LHCN-M2 (cell line): ENCODE results near the gene STOX1. TPM values are rescaled to one million over a fixed set of nuclear protein-coding genes. Genes with fewer than 3 reads are reported as not detected.
"Not testable (repeated sequence)": the region's sequence is repeated elsewhere in the genome, so short reads cannot be mapped to it uniquely, and the experiment has no call there.

Source experiments
- DNase-seq: peaks from one replicate; pipeline ENCODE4 v3.0.0-alpha.2; 2012; ENCODE audit warnings: low read depth
- total RNA-seq: library from RNA; depleted of rRNA; stranded (reverse); fragments of >200 nt; gene quantifications from 2 replicates; pipeline ENCODE4 v1.2.3, GENCODE V29; 2014

The STOX1 gene
- total RNA-seq, 1 experiment from 2014 or later: 0.57 TPM

DNA sequence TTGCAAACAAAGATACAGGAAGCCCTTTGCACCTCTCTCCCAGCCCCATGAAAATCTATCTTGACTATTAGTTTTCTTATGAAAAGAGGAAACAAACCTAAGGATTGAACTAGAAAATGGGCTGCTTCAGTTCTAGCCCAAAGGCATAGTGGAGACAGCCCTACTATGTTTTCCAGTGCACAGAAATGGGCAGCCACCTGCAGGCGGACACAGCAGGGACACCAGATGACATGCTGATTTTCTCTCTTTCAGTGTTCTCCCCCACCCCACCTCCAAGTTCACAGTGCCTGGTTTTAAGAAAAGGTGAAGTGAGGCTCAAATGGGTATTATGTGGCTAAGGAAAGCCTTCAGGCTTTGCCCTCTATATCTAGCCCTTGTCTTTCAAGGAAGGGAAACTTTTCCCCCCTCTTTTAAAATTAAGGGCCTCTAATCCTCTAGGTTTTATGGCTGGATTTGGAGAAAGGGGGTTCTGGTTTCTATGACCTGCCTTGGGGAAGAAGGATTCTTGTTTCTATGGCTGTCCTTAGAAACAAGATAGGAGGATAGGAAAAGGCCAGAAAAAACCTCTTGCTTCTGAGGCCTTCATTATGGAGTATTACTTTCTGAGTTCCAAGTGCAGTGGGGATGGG lies 50.3 kb downstream of the STOX1 start:
- DNase-seq: no peak

DNA sequence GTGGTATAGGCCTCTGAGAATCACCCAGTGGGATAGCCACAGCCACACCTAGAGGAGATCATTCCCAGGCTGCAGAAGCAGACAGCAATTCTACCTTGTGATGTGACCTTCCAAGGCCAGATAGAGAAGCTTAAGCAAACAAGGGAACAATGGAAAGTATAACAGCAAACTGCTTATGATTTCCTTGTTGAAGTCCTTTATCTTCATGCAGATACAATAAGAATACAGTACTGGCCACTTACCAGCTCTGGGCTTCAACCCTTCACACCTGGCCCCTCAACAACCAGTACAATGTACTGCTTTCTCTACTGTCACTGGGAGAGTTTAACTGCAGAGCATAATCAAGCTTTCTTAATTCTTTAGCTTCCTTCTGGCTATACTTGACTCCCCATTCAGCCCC lies 51.2 kb downstream of the STOX1 start:
- no peak for DNase-seq

DNA sequence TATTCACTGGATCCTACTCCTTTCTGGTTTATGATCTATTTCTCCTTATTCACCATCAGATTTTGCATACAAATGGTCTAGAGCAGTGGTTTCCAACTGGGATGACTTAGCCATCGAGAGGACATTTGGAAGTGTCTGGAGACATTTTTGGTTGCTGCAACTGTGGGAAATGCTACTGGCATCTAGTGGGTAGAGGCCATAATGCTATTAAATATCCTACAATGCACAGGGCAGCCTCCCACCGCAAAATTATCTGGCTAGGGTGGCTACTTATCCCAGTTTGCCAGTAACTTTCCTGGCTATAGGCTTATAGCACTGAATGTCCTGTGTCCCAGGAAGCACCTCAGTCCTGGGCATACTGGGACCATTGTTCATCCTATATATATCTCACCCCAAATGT lies 52.3 kb downstream of the STOX1 start:
- no peak for DNase-seq

DNA sequence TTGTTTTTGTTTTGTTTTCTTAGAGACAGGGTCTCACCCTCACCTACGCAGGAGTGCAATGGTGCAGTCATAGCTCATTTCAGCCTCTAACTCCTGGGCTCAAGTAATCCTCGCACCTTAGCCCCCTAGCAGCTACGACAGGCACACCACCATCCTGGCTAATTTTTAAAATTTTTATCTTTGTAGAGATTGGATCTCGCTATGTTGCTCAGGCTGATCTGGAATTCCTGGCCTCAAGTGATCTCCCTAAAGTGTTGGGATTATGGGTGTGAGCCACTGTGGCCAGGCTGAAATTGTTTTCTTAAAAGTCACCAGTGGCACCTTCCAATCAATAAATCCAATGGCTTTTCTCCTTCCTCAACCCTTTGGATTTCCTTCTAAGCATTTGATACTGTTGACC lies 52.9 kb downstream of the STOX1 start:
- no peak for DNase-seq

DNA sequence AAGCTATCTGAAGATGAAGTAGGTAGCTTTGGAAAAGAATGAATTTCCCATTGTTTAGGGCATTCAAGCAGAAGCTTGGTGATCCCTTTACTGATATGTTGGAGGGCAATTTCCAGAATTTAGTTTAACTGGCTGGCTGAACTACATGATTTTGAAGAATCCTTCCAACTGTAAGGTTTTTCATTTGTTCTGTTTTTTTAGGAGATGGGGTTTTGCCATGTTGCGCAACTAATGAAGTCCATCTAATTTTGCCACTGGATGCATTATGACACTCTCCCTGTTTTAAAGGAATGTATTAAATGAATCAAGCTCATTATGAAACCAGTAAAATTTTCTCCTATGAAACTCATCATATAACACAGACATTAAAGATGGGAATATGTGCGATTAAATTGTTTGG lies 67.7 kb downstream of the STOX1 start:
- no peak for DNase-seq

DNA sequence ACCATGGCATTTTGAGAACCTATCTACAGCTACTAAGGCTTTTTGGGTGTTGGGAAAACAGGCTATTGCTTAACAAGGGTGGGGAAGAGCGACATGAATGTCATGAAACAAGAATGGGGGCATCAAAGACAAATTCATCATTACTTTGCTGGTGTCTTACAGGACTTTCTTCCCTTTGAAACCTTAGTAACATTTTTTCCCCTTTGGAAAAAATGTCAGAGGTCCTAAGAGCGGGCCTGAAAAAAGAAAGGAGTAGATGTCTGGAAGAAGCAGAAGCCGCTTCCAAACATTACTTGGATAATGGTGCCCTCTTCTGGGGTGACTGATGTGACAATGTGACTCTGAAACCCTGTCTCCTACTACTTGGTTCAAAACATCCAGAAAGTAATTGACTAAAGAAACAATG lies 70.0 kb downstream of the STOX1 start:
- DNase-seq: peak; percentile 72

DNA sequence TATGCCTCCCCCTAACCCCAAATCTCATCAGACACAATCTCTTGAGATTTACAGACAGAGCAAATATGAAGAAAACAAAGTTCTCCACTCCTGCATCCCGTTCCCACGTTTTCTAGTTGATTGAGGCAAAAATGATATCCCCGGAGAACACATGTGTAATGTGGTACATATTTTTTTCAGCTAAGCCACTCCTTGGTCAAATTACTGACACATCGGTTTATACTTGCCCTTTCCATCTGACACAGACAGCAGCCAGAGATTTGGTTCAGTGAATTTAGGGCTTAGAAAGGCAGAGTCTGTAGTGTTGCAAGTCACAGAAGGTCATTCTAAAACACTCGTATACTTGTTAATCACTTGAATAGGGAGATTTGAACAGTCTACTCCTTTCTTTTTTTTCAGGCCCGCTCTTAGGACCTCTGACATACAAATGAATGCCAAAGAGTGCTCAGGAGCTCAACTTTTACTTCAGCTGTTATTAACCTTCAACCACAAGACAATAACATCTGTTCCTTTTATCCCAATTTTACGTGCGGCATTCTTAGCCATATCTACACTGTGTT lies 71.9 kb downstream of the STOX1 start:
- DNase-seq: peak; percentile 64

DNA sequence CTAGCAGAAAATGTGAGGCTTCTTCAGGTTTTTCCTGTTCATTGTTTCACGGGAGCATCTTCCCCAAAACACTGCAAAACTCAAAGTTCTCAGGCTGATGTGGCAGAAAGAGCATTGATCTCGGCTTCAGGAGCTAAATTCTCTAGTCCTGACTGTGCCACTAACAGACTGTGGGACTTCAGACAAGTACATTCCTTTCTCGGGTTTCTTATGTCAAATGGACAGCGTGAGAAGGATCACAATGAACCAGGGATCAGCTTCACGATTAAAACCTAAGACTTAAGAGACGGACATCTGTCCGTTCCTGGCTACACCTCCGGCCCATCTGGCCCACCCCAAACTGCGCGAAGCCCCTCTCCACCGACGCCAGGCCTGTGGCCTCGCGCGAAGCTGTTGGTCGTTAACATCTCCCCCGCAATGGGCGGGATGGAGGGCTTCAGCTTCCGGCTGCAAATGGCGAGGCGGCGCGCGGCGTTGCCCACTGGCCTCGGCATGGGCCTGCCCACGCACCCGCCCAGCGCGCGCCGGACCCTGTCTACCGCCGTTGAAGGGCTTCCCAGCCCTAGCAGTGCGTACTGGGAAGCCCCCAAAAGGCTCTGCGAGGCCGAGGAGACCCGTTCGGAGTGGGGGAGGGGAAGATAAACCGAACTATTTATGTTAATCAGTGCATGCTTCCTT lies 73.2 kb downstream of the STOX1 start:
- DNase-seq: no peak

DNA sequence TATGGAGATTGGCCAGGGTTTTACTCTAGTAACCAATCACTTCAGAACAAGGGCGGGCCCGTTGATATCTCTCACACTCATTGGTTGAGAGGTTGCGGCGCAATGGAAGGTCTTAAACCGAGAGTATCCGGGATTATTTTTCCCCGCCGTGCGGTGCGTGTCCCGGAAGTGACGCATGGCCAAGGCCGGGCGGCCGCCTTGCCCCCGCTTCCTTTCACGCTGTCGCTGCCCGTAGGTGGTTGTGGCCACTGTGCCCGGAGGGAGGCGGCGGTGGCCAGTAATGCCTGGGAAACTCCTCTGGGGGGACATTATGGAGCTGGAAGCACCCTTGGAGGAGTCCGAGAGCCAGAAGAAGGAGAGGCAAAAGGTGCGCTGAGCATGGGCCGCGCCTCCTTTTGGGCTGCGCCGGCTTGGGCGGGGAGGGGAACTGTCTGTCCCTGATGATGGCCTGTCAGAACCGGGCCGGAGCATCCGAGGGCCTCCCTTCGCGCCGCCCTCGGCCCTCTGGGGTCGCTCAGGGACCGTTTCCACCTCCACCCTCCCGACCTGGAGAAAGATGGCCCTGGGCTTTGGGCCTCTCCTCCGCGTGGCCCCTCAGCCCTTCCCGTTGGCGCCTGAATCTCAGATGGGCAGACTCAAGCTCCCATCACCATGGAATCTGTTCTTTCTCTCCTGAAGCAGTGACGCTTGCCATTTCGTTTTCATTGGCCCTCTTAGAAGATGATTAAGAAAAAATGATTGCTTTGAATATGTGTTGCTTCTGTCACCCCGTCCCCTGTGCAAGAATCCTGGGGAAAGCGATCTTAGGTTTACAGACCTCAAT lies 74.0 kb downstream of the STOX1 start, which contains the start of gene DDX50:
TSS of gene DDX50 (plus strand) at position 211 of the 823 bp plus-strand sequence. CDS start at position 281, 70 bp downstream.
- peak; percentile 100 for DNase-seq

DNA sequence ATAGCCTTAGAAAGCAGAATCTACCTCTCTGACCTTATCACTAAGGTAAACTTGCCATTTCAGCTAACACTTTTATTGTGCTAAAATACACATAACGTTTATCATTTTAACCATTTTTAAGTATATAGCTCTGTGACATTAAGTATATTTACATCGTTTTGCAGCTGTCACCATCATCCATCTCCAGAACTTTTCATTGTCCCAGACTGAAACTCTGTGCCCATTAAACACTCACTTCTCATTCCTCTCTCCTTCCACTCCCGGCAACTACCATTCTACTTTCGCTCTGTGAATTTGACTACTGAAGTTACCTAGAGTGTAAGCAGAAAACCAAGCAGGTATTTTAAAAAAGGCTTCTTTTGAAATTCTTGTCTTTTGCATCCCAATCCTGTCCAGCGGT lies 75.1 kb downstream of the STOX1 start:
- DNase-seq: no peak

DNA sequence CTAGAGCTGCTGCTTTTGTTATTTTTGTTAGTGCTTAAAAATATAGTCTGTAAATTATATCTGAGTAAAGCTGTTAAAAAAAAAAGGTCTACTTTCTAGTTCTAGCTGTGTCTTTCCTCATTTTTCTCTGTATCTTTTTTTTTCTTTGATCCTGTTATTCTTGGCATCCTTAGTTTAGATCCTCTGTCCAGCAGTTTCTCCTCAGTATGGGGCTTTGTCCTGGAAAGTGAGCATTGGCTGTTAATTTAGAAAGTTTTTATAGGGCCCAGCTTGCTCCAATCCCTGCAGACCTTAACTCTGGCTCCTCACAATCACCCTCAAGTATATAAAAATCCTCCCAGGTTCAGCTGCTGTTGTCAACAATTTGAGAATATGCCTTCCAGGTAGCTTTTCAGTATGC lies 97.3 kb downstream of the STOX1 start:
- DNase-seq: no peak

DNA sequence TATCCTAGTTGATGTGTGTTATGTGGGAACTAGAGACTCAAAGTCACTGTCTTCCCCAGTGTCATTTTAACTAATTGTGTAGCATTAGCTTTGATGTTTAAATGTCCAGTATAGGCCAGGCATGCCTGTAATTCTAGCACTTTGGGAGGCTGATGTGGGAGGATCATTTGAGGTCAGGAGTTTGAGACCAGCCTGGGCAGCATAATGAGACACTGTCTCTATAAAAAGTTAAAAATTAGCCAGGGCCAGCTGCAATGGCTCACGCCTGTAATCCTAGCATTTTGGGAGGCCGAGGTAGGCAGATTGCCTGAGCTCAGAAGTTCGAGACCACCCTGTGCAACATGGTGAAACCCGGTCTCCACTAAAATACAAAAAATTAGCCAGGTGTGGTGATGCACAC lies 98.2 kb downstream of the STOX1 start:
- no peak for DNase-seq

DNA sequence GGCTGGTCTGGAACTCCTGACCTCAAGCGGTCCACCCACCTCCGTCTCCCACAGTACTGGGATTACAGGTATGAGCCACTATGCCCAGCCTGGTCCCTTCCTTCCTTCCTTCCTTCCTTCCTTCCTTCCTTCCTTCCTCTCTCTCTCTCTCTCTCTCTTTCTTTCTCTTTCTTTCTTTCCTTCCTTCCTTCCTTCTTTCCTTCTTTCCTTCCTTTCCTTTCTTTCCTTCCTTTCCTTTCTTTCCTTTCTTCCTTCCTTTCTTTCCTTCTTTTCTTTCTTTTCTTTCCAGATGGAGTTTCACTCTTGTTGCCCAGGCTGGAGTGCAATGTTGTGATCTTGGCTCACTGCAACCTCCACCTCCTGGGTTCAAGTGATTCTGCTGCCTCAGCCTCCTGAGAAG lies 101.8 kb downstream of the STOX1 start:
- not testable (repeated sequence) for DNase-seq

DNA sequence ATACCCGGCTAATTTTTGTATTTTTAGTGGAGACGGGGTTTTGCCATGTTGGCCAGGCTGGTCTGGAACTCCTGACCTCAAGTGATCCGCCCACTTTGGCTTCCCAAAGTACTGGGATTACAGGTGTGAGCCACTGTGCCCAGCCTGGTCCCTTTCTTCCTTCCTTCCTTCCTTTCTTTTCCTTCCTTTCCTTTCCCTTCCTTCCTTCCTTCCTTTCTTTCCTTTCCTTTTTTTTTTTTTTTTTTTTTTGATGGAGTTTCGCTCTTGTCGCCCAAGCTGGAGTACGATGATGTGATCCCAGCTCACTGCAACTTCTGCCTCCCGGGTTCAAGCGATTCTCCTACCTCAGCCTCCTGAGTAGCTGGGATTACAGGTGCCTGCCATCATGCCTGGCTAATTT lies 102.6 kb downstream of the STOX1 start:
- not testable (repeated sequence) for DNase-seq

DNA sequence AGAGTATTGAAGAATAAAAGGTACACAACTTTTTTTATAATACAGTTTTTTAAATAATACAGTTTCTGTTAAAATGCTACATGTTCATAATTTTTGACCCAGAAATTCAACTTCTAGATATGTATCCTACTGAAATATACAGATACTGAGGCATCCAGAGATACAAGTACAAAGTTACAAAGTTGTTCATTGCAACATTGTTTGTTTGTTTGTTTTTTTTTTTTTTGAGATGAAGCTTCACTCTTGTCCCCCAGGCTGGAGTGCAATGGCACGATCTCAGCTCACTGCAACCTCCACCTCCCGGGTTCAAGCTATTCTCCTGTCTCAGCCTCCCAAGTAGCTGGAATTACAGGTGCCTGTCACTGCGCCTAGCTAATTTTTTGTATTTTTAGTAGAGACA lies 105.5 kb downstream of the STOX1 start:
- not testable (repeated sequence) for DNase-seq

DNA sequence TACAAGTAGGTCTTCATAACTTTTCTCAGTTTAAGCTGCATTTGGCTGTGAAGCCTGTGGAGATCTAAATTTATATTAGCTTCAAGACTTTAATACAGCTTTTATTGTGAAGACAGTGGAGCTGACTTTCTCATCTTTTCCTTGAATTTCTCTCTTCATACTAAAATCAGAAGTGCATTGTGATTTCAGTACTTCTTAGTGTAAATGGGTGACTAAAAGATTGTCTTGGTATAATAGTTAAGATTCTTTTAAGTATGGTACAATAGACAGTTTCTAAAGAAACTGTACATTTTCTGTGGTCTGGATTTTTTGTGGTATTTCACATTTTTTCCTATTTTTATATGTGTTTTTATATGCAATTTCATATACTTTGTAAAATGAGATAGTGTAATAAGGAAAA lies 107.7 kb downstream of the STOX1 start:
- no peak for DNase-seq

DNA sequence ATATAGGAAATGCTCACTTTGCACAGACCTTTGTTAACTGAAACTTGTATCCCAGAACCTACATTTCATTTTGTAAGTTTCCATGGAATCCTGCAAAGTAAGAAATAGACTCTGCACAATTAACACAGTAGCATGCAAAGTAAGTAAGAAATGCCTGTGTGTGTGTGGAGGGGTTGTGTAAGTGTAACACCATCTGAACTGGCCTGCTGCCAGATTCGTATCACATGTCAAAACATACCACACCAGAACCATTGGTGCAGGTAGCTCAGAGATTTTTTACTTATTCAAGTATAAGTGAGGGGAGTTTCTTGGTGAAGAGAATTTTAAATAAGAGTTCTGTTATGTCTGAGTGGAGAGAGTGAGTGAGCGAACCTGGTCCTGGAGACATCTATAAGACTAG lies 110.8 kb downstream of the STOX1 start:
- DNase-seq: peak; percentile 12

DNA sequence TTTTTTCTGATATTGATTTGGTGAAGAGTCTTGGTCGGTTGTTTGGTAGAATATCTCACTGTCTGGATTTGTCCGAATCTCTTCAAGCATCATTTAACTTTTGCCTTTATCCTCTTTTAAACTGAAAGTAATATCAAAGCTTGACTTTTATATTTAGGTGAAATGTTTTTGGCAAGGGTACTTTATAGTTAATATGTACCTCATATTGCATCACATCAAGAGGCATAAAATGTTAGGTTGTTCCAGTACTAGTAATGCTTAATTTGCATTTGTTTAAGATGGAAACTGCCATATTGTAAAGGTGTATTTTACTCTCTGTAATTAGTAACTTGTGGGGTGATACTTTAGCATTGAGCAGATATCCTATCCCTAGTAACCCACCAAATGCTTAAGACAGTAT lies 111.6 kb downstream of the STOX1 start:
- DNase-seq: no peak

DNA sequence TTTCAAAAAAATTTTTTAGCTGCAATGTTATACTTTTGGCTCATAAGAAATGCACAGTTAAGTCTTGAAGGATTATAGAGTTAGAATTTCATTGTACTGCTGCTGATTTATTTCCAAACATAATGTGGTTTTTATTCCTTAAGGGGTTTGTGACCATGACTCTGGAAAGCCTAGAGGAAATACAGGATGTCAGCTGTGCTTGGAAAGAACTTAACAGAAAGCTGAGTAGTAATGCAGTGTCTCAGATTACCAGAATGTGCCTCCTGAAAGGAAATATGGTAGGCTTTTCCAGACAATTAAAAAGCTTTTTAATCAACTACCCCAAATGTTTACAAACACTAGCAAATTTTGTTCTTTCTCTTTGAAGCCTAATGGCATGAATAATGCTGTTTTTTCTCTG lies 113.6 kb downstream of the STOX1 start:
- peak; percentile 57 for DNase-seq
